ENCODE results near the gene RPRM. TPM values are rescaled to one million over a fixed set of nuclear protein-coding genes. Genes with fewer than 3 reads are reported as not detected.

Gene RPRM
- total RNA-seq = 71.7 TPM

DNA sequence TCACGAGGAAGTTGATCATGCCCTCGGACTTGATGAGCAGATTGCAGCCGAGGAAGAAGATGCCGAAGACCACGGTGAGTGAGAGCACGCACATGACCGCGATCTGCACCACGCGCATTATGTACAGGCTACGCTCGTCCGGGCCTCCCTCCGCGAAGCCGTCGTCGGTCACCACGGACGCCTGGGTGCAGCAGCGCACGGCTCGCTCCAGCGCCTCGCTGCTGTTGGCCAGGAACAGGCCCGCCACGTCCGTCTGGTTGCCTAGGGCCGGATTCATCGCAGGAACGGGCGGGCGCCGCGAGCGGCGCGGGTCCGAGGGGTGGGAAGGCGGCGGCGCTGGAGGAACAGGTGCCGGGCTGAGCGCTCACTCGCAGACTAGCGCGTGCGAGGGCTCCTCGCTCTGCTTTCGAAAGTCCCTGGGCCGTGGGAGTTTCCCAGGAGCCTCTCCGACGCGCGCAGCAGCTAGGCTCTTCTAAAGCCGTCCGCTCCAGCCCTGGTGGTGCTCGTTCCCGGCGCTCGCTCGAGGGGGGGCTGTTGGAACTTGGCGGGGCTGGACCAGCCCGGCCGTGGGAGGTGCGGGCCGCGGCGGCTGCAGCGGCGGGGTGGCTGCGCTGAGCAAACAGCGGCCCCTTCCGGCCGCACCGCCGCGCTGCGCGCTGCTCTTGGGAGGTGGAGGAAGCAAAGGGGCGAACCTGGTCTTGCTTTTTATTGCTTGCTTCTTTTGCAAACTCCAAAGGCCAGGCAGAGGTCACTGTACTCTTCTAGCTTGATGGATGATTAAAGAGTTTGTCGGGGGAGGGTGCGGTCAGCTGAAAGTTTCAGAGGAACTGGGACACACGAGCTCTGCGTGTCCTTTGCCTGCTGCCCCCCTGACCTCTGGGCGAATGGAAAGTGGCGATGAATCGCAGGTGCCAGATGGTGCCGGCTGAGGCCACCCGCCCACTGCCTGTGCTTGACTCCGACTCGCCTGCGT is at the start of gene RPRM:
TSS of gene RPRM (minus strand) at position 474 of the 973 bp plus-strand sequence. CDS start at position 277, 197 bp downstream.

Small RNAs within 50 kb of the gene (small RNA-seq; reads per million reads assigned to genes)
- not detected for gene RF00275 (ENCODE audit: low replicate concordance)
